ENCODE measurements around the gene TADA1. TPM values are rescaled to one million over a fixed set of nuclear protein-coding genes. Genes with fewer than 3 reads are reported as not detected.

The TADA1 gene
- polyA plus RNA-seq, 1 of the 3 experiments (the other 2 are of a cell fraction): 9.3 TPM

DNA sequence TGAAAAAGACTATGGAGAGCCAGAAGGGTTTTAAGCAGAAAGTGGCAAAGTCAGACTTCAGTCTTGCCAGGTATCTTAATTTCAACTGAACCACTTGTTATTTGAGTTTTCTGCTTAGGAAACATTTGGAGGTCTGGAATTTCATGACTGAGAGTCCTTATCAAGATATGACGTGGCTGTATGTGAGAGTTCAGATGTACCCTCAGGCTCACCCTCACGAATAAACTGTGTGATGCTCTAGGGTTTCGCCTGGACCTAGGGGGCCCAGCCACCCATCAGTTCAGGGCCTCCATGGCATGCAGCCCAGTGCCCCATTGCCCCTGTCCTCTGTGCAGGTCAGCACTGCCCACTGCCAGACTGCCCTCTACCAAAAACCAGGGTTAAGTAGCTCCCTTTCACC is 30.6 kb upstream of the TADA1 start (continued):
- TF ChIP-seq, protein P1, sequence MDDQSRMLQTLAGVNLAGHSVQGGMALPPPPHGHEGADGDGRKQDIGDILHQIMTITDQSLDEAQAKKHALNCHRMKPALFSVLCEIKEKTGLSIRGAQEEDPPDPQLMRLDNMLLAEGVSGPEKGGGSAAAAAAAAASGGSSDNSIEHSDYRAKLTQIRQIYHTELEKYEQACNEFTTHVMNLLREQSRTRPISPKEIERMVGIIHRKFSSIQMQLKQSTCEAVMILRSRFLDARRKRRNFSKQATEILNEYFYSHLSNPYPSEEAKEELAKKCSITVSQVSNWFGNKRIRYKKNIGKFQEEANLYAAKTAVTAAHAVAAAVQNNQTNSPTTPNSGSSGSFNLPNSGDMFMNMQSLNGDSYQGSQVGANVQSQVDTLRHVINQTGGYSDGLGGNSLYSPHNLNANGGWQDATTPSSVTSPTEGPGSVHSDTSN (IDR thresholded peaks at IDR 0.05): no peak
- TF ChIP-seq MEF2A (IDR thresholded peaks at IDR 0.05; ENCODE audit: borderline replicate concordance, low read depth) (no peak), GATA2 (CRISPR knock-in tag; IDR thresholded peaks at IDR 0.05) (no peak)
- TF ChIP-seq, protein P2, sequence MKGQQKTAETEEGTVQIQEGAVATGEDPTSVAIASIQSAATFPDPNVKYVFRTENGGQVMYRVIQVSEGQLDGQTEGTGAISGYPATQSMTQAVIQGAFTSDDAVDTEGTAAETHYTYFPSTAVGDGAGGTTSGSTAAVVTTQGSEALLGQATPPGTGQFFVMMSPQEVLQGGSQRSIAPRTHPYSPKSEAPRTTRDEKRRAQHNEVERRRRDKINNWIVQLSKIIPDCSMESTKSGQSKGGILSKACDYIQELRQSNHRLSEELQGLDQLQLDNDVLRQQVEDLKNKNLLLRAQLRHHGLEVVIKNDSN (IDR thresholded peaks at IDR 0.05; ENCODE audit: borderline replicate concordance, low read depth): no peak

DNA sequence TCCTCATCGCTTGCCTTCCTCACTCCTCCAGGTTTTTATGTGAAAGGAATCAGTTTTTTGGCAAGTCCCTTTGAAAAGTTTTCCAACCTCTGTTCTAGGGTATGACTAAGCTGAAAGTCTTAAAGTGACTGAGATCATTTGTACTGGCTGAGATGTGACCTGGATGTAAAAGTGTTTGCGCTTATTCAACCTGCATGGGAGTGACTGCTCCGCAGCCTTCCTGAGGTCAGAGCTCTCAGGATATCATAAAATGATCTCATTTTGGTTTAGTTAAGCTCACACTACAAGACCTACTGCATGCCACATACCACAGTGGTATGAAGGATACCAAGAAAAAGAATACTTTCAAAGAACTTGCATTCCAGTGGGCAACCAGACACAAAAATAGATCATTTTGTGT is 29.8 kb upstream of the TADA1 start:
- TF ChIP-seq, protein P3, sequence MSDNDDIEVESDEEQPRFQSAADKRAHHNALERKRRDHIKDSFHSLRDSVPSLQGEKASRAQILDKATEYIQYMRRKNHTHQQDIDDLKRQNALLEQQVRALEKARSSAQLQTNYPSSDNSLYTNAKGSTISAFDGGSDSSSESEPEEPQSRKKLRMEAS (IDR thresholded peaks at IDR 0.05; ENCODE audit: low read depth): no peak
- TF ChIP-seq, protein P4, sequence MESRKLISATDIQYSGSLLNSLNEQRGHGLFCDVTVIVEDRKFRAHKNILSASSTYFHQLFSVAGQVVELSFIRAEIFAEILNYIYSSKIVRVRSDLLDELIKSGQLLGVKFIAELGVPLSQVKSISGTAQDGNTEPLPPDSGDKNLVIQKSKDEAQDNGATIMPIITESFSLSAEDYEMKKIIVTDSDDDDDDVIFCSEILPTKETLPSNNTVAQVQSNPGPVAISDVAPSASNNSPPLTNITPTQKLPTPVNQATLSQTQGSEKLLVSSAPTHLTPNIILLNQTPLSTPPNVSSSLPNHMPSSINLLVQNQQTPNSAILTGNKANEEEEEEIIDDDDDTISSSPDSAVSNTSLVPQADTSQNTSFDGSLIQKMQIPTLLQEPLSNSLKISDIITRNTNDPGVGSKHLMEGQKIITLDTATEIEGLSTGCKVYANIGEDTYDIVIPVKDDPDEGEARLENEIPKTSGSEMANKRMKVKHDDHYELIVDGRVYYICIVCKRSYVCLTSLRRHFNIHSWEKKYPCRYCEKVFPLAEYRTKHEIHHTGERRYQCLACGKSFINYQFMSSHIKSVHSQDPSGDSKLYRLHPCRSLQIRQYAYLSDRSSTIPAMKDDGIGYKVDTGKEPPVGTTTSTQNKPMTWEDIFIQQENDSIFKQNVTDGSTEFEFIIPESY (IDR thresholded peaks at IDR 0.05; ENCODE audit: borderline replicate concordance, low read depth): no peak
- no peak for TF ChIP-seq RAD21 (IDR thresholded peaks at IDR 0.05; ENCODE audit: low read length)
- no peak for TF ChIP-seq FOXJ3 (CRISPR knock-in tag; IDR thresholded peaks at IDR 0.05)
- TF ChIP-seq, protein P5, sequence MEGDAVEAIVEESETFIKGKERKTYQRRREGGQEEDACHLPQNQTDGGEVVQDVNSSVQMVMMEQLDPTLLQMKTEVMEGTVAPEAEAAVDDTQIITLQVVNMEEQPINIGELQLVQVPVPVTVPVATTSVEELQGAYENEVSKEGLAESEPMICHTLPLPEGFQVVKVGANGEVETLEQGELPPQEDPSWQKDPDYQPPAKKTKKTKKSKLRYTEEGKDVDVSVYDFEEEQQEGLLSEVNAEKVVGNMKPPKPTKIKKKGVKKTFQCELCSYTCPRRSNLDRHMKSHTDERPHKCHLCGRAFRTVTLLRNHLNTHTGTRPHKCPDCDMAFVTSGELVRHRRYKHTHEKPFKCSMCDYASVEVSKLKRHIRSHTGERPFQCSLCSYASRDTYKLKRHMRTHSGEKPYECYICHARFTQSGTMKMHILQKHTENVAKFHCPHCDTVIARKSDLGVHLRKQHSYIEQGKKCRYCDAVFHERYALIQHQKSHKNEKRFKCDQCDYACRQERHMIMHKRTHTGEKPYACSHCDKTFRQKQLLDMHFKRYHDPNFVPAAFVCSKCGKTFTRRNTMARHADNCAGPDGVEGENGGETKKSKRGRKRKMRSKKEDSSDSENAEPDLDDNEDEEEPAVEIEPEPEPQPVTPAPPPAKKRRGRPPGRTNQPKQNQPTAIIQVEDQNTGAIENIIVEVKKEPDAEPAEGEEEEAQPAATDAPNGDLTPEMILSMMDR (IDR thresholded peaks at IDR 0.05): no peak
- no peak for TF ChIP-seq EZH2phosphoT487 (IDR thresholded peaks at IDR 0.05; ENCODE audit: borderline replicate concordance, low read depth)
- TF ChIP-seq RXRA (IDR thresholded peaks at IDR 0.05; ENCODE audit: borderline replicate concordance, low read depth): no peak
- no peak for TF ChIP-seq NRF1 (IDR thresholded peaks at IDR 0.05; ENCODE audit: low read depth, low read length)
- no peak for TF ChIP-seq NFIC (IDR thresholded peaks at IDR 0.05; ENCODE audit: borderline replicate concordance)
- TF ChIP-seq SMC3 (IDR thresholded peaks at IDR 0.05; ENCODE audit: low read depth, low read length): no peak
- TF ChIP-seq, protein P2 (IDR thresholded peaks at IDR 0.05; ENCODE audit: borderline replicate concordance, low read depth): no peak
- TF ChIP-seq, protein P6, sequence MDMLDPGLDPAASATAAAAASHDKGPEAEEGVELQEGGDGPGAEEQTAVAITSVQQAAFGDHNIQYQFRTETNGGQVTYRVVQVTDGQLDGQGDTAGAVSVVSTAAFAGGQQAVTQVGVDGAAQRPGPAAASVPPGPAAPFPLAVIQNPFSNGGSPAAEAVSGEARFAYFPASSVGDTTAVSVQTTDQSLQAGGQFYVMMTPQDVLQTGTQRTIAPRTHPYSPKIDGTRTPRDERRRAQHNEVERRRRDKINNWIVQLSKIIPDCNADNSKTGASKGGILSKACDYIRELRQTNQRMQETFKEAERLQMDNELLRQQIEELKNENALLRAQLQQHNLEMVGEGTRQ (IDR thresholded peaks at IDR 0.05; ENCODE audit: borderline replicate concordance, low read depth, low read length): no peak
- no peak for TF ChIP-seq TCF12 (IDR thresholded peaks at IDR 0.05)
- TF ChIP-seq, protein P1 (IDR thresholded peaks at IDR 0.05): no peak
- TF ChIP-seq MXI1 (IDR thresholded peaks at IDR 0.05; ENCODE audit: low read depth, low read length): no peak
- no peak for TF ChIP-seq TAF1 (IDR thresholded peaks at IDR 0.05; ENCODE audit: borderline replicate concordance, low read depth, low read length)
- Histone ChIP-seq H3F3A (replicated peaks; ENCODE audit: insufficient read depth) (no peaks in the 10 kb centered on the region), H3K27me3 (ENCODE audit: insufficient read depth) (no peaks in the 10 kb centered on the region), H2AFZ (ENCODE audit: low read depth) (no peak overlapping the region), H3K9ac (no peak overlapping the region), H3K4me3 (ENCODE audit: low read depth in 2 of 2, low read length in 1 of 2) (no peak overlapping the region), H4K20me1 (ENCODE audit: insufficient read depth) (no peaks in the 10 kb centered on the region), H3K4me1 (ENCODE audit: control insufficient read depth in 1 of 2, insufficient read depth in 2 of 2, low read depth in 1 of 2, low read length in 1 of 2) (no peaks in the 10 kb centered on the region), H3K9me3 (no peaks in the 10 kb centered on the region), H3K9me2 (no peaks in the 10 kb centered on the region), H3K79me2 (ENCODE audit: insufficient read depth) (no peaks in the 10 kb centered on the region), H3K27ac (ENCODE audit: low read depth in 2 of 2, low read length in 1 of 2) (no peak overlapping the region), H3K36me3 (replicated peaks in 1 of 2; ENCODE audit: control insufficient read depth in 1 of 2, insufficient read depth in 2 of 2, low read length in 1 of 2) (no peaks in the 10 kb centered on the region), H3K4me2 (no peak overlapping the region)
- CTCF ChIA-PET: interaction anchor here (0.6 to 22.1 kb wide), 6 partner anchors 12 to 650 kb away, joined by 3 to 769 read pairs (median 3); no protein-coding TSS in a partner anchor
- POLR2A ChIA-PET: no interaction called here
- WGBS (ENCODE audit: low lambda C conversion rate): 69% methylated on average over 3 of the region's 3 CpGs
- no peak for DNase-seq

All from SK-N-SH (cell line).